ENCODE results near the gene CHST8.
A peak's percentile ranks its signal among the peaks of the same experiment; 100 is the strongest.

CHST8 gene

GRCh38 chr19:33621811-33622504, at the start of gene CHST8:
Gene CHST8 (plus strand): TSS chr19:33621953. CDS start chr19:33689262, 67,309 bp downstream.
- 0 out of 2 replicates have a peak within 1 kb of the TSS, but pooled peaks have one; percentile 20 for H3K4me3 ChIP-seq (ENCODE audit: low read depth, low read length)
- no peak for TF ChIP-seq CTCF (IDR thresholded peaks at IDR 0.05; ENCODE audit: low read depth, low read length)

- H3K4me3 ChIP-seq (ENCODE audit: low read depth, low read length): no peak overlapping the region
- no peak for TF ChIP-seq CTCF (IDR thresholded peaks at IDR 0.05; ENCODE audit: low read depth, low read length)
Observed at GRCh38 chr19:33572929-33573328, 48.8 kb upstream of the CHST8 start.

- no peak for TF ChIP-seq CTCF (IDR thresholded peaks at IDR 0.05; ENCODE audit: low read depth, low read length)
- H3K4me3 ChIP-seq (ENCODE audit: low read depth, low read length): no peak overlapping the region
Observed at GRCh38 chr19:33574824-33575223, 46.9 kb upstream of the CHST8 start.

GRCh38 chr19:33578697-33579096, 43.1 kb upstream of the CHST8 start:
- H3K4me3 ChIP-seq (ENCODE audit: low read depth, low read length): no peak overlapping the region
- no peak for TF ChIP-seq CTCF (IDR thresholded peaks at IDR 0.05; ENCODE audit: low read depth, low read length)

- no peak for TF ChIP-seq CTCF (IDR thresholded peaks at IDR 0.05; ENCODE audit: low read depth, low read length)
- no peak overlapping the region for H3K4me3 ChIP-seq (ENCODE audit: low read depth, low read length)
Observed at GRCh38 chr19:33580026-33580644, 41.6 kb upstream of the CHST8 start.

- TF ChIP-seq CTCF (IDR thresholded peaks at IDR 0.05; ENCODE audit: low read depth, low read length): no peak
- no peak overlapping the region for H3K4me3 ChIP-seq (ENCODE audit: low read depth, low read length)
Observed at GRCh38 chr19:33580645-33581037, 41.1 kb upstream of the CHST8 start.

- TF ChIP-seq CTCF (IDR thresholded peaks at IDR 0.05; ENCODE audit: low read depth, low read length): no peak
- H3K4me3 ChIP-seq (ENCODE audit: low read depth, low read length): no peak overlapping the region
Observed at GRCh38 chr19:33582914-33583313, 38.8 kb upstream of the CHST8 start.
